CD4-positive, alpha-beta T cell treated with Interleukin-4 for 4 hours (primary cell): Measurements from ENCODE around the gene ANO2.

Source experiments
- DNase-seq: peaks from one replicate; pipeline ENCODE4 v3.0.0-alpha.2; 2020

Gene ANO2

DNA sequence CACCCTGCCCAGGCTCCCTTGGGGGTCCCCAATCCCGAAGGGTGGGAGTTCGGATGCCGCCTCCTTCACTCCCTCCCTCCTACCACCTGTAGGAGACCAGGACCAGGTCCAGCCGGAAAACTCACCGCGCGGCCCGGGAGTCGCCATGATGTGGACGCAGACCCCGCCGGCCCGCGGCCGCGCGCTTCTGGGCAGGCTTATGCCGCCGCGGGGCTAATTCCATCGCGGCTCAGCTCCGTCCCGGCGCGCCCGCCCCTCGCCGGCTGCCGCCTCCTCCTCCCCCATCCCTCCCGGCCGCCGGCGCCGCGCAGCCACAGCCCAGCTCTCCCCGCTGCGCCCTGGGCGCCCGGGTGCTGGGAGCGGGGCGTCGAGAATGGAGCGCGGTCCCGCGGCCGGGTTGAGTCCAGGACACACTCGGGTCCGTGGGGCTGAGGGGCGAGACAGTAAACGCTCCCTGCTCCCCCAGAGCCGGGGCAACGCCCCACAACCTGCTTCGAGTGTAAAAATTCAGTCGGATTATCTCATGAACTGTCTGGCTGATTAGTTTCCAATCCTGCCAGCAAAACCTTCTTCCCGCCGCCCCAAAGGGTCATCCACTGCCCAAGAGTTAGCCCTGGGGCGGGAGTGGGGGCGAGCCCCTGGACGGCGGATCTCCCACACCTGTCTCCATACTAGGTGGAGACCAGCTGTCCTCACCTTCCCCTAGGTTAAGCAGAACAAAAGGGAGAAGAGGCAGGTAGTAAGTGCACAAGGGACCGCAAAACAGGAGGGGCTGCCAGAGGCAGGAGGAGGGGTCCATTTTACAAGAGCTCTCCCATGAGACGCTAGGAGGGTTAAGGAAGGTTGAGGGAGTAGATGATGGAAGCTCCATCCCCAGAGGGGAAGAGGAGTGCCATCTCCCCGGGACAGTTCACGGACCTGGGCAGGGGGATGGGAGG, at the start of gene ANO2:
Gene ANO2, minus strand, starts transcription at position 189 of the 938 bp plus-strand sequence. Its CDS starts 42 bp downstream, at position 147.
- no peak for DNase-seq

DNA sequence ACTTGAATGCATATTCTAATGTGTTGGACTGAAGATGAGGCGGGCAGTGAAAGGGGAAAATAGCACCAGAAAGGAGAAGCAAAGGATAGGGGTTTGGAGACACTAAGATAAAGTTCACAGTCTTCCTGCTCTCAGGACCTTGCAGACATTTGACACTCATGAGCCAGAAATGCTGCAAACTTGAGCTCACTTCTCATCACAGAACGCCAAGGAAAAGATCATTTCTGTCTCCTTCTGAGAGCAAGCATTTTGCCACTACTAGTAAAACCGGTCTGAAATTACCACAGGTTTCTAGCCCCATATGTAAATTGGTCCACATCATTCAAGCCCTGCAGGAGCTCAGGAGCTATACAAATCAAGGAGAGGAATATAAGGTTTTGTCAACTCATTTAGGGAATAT, 44.6 kb upstream of the ANO2 start:
- DNase-seq: no peak

DNA sequence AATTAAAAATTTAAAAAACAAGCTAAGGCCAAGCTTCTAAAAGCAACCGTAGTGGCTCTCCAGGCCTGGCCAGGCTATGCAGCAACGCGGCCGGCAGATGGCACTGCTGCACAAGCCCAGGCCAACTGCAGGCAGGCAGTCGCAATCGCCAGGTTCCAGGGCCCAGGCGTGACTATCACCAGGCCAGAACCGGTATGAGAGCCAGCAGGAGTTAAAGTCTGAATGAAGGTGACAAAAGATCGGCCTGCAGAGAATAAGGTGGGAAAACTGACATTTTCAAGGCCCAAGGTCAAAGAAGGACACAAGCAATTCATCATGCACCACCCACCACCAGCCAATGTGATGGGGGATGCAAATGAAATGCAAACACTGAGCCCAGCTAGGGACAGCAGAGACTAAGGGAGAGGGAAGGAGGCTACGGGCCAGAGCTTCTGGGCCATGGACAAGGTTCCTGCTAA, 43.6 kb upstream of the ANO2 start:
- DNase-seq: peak; percentile 42

DNA sequence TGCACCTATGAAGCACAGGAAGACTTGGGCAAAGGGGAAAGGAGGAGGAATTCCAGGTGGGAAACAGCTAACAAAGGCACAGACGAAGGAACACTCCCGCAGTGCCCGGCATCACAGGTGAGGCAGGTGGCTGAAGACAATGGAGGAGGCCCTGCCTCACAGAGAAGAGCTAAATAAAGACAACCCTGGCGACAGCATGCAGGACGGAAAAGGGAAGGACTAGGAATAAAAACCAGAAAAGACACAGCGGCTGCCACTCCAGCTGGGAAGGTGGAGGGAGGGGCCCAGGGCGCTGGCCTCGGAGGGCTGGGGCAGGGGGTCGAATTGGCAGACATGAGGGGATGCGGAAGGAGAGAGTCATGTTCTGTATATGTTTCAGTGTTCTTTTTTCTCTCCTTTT, 43.0 kb upstream of the ANO2 start:
- no peak for DNase-seq

DNA sequence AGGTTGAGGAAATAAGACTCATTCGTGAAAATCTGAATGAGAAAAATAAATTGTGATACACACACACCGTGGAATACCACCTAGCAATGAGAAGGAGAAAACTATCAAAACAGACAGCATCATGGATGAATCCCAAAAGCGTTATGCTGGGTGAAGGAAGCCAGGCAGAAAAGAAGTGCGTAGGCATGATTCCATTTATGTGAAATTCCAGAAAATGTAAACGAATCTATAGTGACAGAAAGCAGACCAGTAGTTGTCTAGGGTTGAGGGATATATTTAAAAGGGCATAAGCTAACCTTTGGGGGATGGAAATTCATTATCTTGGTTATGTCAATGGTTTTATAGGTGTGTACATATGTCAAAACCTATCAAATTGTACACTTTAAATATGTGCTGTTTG, 42.5 kb upstream of the ANO2 start:
- DNase-seq: no peak

DNA sequence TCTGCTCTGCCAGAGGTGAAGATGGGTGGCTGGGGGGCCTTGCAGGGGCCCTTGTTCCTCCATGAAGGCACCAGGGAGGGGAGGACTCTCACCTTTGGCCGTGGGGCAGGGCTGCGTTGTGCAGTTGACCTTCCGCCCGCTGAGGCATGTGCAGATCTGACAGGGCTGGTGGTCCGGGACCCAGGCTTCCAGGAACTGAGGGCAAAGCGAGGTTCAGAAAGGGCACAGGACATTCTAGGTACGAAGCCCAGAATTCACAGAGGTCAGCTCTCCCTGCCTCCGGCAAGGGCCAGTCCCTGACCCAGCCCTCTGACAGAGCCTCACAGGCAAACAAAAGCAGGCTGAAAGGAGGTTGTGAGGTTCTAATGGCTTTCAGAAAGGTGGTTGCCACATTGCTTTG, 40.4 kb upstream of the ANO2 start:
- no peak for DNase-seq

DNA sequence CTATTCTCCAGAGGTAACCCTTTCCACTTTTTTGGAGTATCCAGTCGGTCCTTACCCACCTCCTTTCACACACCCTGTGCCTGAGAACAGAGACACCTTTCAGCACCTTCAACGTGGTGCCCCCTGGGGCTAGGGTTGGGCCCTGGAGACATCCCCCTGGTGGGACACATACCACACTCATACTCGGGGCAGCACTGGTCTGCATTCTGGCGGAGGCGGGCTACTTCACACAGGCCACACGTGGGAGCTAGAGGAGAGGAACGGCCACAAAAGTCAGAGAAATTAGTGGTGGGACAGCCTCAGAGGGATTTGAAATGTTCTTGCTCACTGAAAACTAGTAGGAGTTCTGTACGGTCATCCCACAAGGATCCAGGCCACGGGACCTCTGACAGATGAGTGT, 39.8 kb upstream of the ANO2 start:
- DNase-seq: no peak

DNA sequence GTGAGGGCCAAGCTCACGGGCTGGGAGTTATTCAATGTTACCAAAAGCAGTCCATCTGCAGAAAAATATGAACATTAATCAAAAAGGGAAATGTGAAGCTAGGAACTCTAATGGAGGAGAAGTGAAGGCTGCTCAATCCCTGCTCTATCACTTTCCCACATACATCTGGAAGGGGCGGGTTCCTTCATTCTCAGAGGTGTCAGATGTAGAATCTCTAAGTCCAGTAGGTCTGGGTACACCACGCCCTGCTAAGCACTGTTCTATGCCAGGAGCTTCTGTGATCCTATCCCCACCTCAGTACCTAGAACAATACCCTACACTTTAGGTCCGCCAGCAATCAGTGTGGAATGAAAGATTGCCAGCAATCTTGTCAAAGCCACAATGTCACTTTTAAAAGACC, 37.0 kb upstream of the ANO2 start:
- no peak for DNase-seq

DNA sequence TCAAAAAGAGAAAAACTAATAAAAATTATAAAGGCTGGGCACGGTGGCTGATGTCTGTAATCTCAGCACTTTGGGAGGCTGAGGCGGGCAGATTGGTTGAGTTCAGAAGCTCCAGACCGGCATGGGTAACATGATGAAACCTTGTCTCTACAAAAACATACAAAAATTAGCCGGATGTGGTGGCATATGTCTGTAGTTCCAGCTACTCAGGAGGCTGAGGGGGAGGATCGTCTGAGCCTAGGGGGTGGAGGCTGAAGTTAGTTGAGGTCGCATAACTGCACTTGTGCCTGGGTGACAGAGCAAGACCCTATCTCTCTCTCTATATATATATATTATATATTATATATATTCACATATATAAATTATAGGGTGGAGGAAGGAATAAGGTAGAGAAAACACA, 32.5 kb upstream of the ANO2 start:
- DNase-seq: no peak

DNA sequence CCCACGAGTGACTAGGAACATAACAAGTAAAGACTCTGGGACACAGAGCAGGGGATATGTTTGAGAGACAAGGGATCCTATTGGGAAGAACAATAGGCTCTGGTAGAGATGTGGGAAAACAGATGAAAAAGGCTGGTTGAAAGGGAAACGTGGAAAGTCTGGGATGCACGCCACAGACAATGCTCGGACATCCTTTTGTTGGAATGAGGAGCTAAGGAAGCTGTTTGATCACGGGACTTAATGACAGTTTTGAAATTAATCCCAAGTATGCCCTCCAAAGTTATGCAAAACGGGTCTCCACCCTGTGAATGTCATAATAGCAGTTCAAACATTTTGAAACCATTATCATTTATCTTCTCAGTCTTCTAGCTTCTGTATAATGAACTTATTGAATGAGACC, 31.7 kb upstream of the ANO2 start:
- DNase-seq: no peak

DNA sequence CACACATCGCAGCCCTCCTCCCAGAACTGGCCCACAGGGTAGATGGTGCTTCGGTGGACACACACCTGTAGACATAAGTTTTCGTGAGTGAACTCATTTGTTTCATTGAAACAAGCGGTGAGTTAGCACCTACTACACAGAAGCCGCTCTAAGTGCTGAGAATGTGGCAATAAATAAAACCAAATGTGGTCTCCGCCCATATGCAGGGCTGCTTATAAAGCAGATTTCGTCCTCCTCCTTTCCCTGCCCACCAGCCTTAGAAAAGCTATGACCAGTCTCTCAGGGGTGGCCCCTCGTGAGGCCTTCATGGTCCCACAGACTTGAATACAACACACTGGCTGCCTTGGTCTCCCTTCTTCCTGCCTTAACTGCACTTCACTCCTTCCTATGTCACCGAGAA, 31.1 kb upstream of the ANO2 start:
- no peak for DNase-seq

DNA sequence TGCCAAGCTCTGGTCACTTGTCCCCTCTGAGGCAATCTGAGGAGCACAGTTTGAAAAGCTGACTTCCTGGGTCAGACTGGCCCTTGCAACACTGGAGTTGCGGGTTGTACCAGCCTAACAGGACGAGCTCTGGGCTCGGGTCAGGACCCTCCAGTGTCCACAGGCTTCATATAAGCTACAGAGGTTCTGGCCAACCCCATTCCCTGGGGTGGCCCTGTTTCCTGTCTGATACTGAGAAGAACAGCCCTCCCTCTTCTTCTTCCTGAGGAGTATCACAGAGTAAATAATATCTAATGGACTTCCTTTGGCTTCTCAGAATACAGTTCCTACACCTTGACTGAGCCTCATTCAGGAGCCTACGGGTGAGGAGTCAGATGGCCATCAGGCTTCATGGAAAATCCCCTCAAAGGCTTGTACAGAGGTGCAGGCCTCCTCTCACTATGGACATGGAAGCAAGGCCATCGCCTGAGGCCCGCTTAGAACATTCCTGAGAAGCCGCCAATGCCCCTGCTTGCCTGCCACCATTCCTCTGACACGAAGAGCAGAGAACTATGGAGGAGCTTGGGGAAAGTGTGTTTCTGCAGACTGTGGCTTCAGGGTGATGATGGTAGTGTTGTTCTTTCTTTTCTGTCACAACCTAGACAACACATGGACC, 28.5 kb upstream of the ANO2 start:
- no peak for DNase-seq

DNA sequence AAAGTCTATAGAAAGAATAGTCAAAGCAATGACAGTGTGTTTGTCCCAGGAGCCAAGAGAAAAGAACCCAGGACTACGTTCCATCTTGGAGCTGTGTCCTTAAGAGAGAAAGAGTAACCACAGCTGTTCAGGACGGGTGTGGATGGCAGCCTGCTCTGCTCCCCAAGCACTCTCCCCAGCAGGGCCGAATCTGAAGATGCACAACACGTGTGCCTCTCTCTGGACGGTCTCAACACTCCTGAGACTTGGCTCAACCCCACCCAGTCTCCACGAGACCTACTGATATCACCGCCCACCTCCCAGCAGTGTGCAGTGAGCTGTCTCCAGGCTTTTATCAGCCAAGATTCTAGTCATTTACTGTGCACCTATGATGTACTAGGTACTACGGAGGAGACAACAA, 27.3 kb upstream of the ANO2 start:
- DNase-seq: no peak

DNA sequence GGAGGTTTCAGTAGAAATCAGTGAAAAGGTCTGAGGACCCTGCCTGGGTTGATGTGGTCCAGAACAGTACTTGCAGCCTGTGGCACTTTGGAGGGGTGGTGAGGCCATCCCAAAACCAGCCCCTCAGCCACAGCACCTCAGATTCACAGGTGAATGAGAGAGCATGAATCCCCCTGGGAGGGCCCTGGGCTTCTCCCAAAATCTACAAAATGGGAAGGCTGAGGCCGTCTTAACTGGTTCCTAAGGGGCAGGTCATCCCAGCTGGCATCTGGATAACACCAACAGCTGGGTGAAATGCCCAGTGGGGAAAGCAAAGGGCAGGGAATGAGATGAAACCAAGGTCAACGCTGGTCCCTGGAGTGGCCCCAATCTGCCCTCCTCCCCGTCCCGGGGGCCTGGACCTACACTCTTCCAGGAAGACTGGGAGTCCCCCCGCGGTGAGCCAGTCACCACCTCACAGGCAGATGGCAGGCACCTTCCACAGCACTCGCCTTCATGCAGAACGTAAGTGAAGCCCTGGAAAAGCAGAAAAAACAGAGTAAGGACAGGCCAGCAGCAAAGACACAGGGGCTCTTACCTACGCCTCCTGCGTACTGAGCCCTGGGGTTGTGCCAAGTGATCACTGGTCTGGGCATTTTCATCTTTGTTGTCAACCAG, 26.3 kb upstream of the ANO2 start:
- DNase-seq: no peak

DNA sequence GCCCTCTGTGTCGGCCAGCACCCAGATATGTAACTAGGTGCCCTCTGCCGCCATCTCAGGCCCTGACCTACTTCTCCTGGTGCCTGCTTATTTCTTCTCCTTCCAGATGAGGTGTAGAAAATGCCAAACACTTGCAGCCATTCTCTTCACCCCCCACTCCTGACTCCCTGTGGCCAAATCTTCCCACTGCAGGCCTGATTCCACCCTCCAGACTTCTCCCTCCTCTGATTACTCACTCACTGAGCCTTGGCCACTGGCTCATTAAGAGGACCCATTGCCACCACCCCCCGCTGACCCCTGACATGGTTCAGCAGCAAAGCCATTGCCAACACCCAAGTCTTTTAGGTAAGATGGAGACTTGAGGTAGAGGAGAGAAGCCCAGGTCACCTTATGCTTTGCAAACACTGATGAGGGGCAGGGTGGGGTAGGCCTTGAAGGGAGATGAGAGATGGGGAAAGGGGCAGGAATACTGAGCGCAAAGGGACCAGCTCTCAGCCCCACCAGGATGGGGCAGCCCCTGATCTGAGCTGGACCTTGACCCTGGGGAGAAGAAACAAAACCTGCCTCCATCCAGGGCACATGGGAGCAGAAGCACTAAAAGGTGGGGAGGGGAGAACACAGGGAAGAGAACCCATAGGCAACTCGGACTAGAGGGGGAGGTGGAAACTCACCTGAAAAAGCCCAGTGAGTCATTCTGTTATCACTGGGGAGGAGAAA, 25.1 kb upstream of the ANO2 start:
- DNase-seq: no peak

DNA sequence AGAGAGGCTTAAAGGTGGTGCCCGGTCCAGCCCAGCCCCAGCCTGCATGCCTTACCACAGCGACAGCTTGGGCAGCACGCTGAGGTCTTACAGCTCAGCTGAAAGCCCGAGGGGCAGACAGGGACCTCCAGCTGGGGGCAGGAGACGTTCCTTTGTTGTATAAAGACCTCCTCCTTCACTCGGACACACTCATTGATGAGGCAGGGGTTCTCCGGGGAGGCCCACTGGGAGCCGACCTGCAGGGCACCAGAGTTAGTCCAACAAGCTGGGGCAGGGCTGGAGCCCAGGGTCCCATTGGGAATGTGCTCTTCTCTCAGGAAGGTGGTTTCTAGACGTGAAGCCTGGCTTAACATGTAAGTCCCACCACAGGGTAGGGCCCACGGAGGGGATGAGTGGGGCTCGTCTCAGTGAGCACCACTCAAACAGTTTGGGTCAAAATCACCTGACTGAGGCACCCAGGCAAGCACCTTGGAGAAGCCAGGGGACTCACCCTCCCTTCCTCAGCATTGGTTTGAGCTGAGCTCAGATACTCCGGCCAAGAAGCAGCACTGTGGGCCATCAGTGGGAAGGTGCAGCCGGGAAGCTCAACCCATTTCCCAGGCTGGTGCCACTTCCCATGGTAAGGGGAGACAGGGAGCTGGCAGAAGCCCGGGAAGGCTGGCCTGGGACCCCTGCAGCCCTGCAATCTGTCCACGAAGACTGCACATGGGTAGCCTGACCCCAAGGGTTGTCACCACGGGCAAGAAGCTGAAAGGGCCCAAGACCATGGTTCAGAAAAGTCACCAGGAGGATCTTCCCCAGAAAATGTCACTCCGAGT, 24.3 kb upstream of the ANO2 start:
- no peak for DNase-seq

DNA sequence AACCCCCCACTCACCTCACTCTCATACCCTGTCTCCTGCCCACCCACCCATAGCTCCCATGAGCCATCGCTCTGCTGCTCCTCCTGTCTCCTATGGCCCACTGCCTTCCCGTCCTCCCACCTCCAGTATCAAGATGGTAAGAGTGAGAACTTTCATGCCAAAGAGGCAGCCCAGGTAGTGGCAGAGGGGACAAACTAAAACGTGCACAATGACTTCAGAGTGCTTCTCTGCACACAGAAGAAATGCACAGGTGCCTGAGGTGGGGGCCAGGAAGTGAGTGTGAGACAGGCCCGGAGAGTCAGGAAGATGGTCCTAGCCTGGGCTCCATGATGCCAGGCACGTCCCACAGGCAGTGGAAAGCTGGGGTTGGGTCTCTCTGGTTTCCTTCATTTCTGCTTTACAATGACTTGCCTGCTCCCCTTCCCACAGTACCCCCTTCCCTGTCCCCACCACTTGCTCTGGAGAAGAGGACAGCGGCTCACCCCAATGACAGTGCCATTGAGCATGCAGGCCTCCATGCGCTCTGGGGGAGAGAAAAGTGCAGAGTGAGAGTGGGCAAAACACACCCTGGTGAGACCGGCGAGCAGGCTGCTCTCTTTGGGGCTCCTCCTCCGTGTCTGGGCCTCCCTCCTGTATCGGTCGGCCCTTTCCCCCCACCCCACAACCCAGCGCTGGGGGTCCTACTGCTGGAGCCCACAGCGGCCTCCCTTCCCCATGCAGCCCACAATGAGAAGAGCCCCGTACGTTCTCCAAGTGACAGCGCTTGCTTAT, 22.8 kb upstream of the ANO2 start:
- no peak for DNase-seq

DNA sequence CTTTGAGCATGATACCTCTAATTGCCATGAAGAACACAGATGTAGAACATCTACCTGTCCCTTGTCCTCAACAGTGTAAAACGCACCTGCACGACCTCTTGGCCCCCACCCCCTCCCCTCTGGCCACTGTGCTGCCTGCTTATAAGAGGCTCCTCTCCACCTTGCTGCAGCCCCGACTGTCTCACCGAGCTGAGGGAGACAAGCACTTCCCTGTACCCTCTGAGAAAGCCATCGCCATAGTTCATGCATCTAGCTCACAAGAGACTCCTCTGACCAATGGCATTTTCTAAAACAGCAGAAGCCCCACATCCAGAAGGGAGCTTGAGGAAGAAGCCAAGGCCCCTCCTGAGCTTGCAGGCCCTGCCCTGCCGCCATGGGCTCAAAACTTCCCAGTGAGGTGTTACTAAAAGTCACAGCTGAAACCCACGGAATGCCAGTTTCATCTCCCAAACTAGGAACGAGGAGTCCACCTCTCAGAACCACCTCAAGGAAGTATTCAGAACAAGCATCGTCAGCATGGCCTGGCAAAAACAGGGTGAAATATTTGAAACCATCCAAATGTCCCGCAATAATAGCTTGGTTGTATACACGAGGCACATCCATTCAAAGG, 21.5 kb upstream of the ANO2 start:
- no peak for DNase-seq

DNA sequence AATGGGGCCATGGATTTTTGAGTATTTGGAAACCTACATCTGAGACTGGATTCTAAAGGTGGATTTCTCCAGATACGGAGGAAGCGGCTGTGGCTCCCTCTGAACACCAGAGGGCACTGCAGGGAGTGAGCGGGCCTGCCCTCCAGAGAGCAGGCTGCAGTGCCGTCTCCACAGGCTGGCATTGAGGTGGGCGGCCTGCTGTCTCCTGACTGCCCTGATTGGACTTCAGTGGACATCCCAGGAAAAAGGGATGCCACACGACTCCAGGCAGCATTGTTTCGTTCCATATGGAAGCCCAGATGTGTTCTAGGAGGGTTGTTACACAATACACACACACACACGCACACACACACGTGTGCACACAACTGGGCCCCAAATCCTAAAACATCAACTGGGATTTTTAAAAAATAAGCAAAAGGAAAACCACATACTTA, 20.9 kb upstream of the ANO2 start:
- DNase-seq: peak; percentile 29

DNA sequence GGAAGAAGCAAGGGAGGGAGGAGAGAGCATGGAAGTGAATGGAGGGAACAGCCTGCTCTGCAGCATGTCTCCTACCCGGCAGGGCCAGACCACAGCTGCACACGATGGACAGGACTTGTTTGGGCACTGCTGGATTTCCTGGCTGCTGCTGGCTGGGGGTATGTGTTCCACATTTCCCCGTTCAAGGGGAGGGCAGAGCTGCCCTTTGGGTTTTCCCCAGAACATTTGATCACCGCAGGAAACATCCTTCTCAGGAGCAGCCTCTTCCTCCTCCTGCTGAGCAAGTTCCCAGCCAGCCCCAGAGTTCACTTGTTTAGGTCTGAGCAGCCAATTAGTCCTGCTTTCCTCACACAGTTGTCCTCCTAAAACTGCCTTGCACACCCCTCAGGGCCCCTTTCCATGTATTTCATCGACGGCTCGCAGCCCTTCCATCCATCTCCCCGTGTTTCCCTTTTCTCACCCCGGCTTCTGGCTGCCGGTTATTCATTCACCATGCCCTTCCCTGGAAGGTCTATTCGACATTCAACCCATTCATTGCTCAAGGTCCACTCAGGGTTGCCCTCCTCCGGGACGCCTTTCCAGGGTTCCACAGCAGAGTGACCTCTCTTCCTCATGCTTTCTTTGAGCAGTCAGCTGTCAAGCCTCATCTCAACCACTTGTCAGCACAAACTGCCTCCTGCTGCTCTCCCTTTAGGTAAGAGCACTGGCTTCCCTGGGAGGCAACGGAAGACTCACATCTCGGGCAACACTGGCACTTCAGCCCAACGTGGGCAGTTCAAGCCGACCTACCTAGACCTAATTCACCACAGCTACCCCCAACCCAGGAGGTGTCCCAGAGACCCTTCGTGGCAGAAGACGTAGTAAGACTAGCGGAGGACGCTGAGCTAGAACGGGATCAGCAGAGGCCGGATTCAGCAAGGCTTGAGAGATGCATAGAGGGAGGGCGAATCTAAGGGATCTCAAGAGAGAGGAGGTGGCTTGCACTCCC, 20.1 kb upstream of the ANO2 start:
- no peak for DNase-seq
